ENCODE data around the gene PPP2R5B.

The PPP2R5B gene

DNA sequence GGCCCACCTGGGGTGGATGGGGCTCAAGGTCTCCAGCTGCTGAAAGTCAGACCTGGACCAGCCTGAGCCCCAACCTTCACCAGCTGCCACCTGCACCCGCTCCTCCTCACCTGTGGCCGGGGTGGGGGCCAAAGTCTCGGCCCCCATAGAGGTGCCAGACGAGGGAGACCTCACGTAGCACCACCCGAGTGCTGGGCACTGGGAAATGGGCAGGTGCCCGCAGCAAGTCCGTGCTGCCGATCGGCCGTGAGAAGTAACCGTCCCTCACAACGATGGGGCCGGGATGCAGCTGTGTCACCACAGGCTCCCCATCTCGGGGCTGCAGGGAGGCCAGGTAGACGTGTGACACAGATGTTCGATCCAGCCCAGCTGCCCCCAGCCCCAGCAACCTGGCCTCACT, 23.7 kb upstream of the PPP2R5B start (continued):
- TF ChIP-seq ZFP41 (tag by site-specific recombination; IDR thresholded peaks at IDR 0.05; ENCODE audit: borderline replicate concordance), result no peak
- no peak for TF ChIP-seq KLF7 (tag by site-specific recombination; IDR thresholded peaks at IDR 0.05; ENCODE audit: borderline replicate concordance)
- no peak for TF ChIP-seq SP2 (tag by site-specific recombination; IDR thresholded peaks at IDR 0.05)
- TF ChIP-seq ZBTB48 (tag by site-specific recombination; IDR thresholded peaks at IDR 0.05), result no peak

DNA sequence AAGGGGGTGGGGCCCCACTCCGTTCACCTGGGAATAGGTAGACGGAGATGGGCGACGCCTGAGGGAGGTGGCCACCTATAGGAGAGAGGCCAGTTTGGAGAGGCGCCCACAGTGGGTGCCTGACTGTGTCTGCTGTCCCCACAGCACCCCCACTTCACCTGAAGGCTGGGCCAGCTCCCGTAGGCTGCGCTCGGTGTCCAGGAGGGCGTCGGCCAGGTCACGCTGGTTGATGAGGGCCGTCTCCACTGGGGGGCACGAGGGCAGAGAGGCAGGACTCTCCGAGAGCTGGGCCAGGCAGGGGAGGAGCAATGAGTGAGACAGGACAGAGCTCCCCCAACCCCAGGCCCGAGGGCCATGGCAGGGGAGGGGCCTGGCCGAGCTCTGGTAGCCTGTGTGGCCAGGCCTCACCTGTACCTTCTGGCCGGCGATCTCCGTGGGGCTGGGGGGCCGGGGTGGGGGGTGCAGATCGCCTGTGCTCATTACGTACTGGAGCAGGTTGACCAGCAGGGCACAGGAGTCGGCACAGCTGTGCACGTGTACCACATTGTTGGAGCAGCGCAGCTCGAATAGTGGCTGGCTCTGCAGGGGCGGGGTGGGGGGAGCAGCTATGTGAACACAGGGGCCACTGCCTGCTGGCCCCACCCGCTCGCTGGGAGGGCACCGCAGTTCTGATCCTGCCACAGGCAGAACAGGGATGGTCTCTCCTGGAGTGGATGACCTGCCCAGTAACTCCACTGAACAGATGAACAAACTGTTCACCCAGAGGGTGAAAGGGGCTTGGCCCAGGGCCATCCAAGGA, 22.2 kb upstream of the PPP2R5B start:
- H3K4me3 ChIP-seq (ENCODE audit: low read depth, low read length), result no peak overlapping the region
- CTCF ChIA-PET, result interaction anchor here (0.9 to 1.4 kb wide), 3 partner anchors 10 to 54 kb away, joined by 3 to 9 read pairs (median 3); no protein-coding TSS in a partner anchor
- no peaks in the 10 kb centered on the region for H3K9me3 ChIP-seq (ENCODE audit: control insufficient read depth, insufficient read depth, low read depth, low read length)
- H3K27ac ChIP-seq (ENCODE audit: extremely low read depth, low read depth, low read length), result no peak overlapping the region
- POLR2A ChIA-PET, result interaction anchor here (0.7 kb wide), 1 partner anchor 25 kb away, joined by 4 read pairs; no protein-coding TSS in a partner anchor
- TF ChIP-seq PRDM2 (tag by site-specific recombination; IDR thresholded peaks at IDR 0.05; ENCODE audit: borderline replicate concordance) (no peak), GLIS2 (tag by site-specific recombination; IDR thresholded peaks at IDR 0.05) (no peak), ZNF248 (tag by site-specific recombination; IDR thresholded peaks at IDR 0.05) (no peak), ZBTB1 (tag by site-specific recombination; IDR thresholded peaks at IDR 0.05) (no peak), ZBTB7A (tag by site-specific recombination; IDR thresholded peaks at IDR 0.05; ENCODE audit: low read depth) (no peak), ZNF549 (tag by site-specific recombination; IDR thresholded peaks at IDR 0.05) (no peak), ZNF114 (tag by site-specific recombination; IDR thresholded peaks at IDR 0.05) (no peak), ZNF138 (tag by site-specific recombination; IDR thresholded peaks at IDR 0.05; ENCODE audit: borderline replicate concordance) (no peak), ZNF140 (tag by site-specific recombination; IDR thresholded peaks at IDR 0.05) (no peak)
- TF ChIP-seq, protein P1, sequence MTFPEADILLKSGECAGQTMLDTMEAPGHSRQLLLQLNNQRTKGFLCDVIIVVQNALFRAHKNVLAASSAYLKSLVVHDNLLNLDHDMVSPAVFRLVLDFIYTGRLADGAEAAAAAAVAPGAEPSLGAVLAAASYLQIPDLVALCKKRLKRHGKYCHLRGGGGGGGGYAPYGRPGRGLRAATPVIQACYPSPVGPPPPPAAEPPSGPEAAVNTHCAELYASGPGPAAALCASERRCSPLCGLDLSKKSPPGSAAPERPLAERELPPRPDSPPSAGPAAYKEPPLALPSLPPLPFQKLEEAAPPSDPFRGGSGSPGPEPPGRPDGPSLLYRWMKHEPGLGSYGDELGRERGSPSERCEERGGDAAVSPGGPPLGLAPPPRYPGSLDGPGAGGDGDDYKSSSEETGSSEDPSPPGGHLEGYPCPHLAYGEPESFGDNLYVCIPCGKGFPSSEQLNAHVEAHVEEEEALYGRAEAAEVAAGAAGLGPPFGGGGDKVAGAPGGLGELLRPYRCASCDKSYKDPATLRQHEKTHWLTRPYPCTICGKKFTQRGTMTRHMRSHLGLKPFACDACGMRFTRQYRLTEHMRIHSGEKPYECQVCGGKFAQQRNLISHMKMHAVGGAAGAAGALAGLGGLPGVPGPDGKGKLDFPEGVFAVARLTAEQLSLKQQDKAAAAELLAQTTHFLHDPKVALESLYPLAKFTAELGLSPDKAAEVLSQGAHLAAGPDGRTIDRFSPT (tag by site-specific recombination; IDR thresholded peaks at IDR 0.05), result no peak
- TF ChIP-seq, protein P2, sequence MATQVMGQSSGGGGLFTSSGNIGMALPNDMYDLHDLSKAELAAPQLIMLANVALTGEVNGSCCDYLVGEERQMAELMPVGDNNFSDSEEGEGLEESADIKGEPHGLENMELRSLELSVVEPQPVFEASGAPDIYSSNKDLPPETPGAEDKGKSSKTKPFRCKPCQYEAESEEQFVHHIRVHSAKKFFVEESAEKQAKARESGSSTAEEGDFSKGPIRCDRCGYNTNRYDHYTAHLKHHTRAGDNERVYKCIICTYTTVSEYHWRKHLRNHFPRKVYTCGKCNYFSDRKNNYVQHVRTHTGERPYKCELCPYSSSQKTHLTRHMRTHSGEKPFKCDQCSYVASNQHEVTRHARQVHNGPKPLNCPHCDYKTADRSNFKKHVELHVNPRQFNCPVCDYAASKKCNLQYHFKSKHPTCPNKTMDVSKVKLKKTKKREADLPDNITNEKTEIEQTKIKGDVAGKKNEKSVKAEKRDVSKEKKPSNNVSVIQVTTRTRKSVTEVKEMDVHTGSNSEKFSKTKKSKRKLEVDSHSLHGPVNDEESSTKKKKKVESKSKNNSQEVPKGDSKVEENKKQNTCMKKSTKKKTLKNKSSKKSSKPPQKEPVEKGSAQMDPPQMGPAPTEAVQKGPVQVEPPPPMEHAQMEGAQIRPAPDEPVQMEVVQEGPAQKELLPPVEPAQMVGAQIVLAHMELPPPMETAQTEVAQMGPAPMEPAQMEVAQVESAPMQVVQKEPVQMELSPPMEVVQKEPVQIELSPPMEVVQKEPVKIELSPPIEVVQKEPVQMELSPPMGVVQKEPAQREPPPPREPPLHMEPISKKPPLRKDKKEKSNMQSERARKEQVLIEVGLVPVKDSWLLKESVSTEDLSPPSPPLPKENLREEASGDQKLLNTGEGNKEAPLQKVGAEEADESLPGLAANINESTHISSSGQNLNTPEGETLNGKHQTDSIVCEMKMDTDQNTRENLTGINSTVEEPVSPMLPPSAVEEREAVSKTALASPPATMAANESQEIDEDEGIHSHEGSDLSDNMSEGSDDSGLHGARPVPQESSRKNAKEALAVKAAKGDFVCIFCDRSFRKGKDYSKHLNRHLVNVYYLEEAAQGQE (tag by site-specific recombination; IDR thresholded peaks at IDR 0.05), result no peak
- peaks cover 0 to 82% of the 10 kb centered on the region in 2 experiments; a peak in 2 of 3 replicates for H3K36me3 ChIP-seq (ENCODE audit: control insufficient read depth in 2 of 2, insufficient read depth in 1 of 2, low read length in 2 of 2)
- no peaks in the 10 kb centered on the region for H3K4me1 ChIP-seq (ENCODE audit: control insufficient read depth, insufficient read depth, low read length)

Measured in HEK293 (cell line).